Keratinocyte (primary cell): Measurements from ENCODE around the gene IDH1.

Experiments used
- EZH2 ChIP-seq: IDR thresholded peaks from one replicate; pipeline ENCODE4 v1.6.1; 2012; ENCODE audit warnings: inconsistent platforms, mild to moderate bottlenecking, low read length, moderate library complexity
- TF ChIP-seq, protein P1 (sequence below), 3 experiments: IDR thresholded peaks in 1 of 3; conservative IDR thresholded peaks in 1 of 3; optimal IDR thresholded peaks in 1 of 3; 2 replicates in 2 of 3; 3 replicates in 1 of 3; pipeline versions ENCODE3 to v1.5.1; 2011; ENCODE audit warnings: low read length in 3 of 3, mild to moderate bottlenecking in 3 of 3, moderate library complexity in 2 of 3, control low read depth in 1 of 3, inconsistent platforms in 1 of 3; ENCODE audit not compliant: insufficient read depth in 2 of 3; ENCODE audit errors: extremely low read depth in 1 of 3

DNA sequence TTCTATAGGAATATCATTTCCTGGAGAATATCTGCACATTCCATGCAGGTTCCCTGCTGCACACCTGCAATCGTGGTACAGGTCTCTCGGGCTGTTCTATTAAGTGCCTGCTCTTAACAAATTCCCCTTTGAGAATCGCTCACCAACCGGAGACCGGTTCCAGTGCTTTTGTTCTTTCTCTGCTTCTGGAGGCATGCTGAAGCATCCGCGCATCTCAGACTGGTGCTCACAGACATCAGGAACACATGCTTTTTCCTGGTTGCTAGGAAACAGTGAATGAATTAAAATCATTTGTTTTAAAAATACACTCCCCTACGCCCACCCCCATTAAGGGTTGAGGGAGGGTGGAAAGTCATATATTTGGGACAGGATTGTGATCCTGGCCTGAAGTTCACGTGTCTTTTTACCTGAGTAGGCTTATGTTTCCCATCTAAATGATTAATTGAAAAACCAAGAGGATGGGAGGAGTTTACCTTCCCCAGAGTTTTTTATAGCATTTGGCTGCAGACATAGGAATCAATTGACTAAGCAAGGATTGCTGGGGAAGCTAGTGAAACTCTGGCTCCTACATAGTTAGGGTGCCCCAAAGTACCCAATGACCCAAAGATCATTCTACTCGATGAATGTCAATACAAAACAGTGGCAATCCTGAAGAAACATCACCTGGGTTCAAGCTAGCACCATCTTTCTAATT lies 64.9 kb downstream of the IDH1 start, which contains the start of gene C2orf80:
- TF ChIP-seq, protein P1, sequence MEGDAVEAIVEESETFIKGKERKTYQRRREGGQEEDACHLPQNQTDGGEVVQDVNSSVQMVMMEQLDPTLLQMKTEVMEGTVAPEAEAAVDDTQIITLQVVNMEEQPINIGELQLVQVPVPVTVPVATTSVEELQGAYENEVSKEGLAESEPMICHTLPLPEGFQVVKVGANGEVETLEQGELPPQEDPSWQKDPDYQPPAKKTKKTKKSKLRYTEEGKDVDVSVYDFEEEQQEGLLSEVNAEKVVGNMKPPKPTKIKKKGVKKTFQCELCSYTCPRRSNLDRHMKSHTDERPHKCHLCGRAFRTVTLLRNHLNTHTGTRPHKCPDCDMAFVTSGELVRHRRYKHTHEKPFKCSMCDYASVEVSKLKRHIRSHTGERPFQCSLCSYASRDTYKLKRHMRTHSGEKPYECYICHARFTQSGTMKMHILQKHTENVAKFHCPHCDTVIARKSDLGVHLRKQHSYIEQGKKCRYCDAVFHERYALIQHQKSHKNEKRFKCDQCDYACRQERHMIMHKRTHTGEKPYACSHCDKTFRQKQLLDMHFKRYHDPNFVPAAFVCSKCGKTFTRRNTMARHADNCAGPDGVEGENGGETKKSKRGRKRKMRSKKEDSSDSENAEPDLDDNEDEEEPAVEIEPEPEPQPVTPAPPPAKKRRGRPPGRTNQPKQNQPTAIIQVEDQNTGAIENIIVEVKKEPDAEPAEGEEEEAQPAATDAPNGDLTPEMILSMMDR (optimal IDR thresholded peaks at IDR 0.05 in 1 of 3, IDR thresholded peaks at IDR 0.05 in 1 of 3, conservative IDR thresholded peaks at IDR 0.05 in 1 of 3; ENCODE audit: extremely low read depth in 1 of 3, insufficient read depth in 2 of 3, low read length in 3 of 3): no peak
- TF ChIP-seq EZH2: no peak
